Activated naive CD4-positive, alpha-beta T cell treated with anti-CD3 and anti-CD28 coated beads, Interleukin-2, amount 10 ng/mL, durations not matched to agents 7 days and 5 days (primary cell): ENCODE results near the gene OR10K1.

Experiments used
- CTCF ChIA-PET: fragments of 350-600 bp; sonication (Branson Sonifier 250); formaldehyde crosslinking; loops from one replicate; lab custom pipeline; 2021; ENCODE audit warnings: antibody characterized with exemption; lab: Charles Lee
- DNase-seq: peaks from one replicate; pipeline ENCODE4 v3.0.0-alpha.2; 2020
- H3K27ac Mint-ChIP-seq: one replicate; pipeline ENCODE4 v1.8.0; 2021; ENCODE audit warnings: mild to moderate bottlenecking, moderate library complexity, mixed read lengths
- H3K27me3 Mint-ChIP-seq: one replicate; pipeline ENCODE4 v1.8.0; 2021; ENCODE audit warnings: mild to moderate bottlenecking, mixed read lengths
- H3K36me3 Mint-ChIP-seq: one replicate; pipeline ENCODE4 v1.8.0; 2021; ENCODE audit warnings: mixed read lengths
- H3K4me1 Mint-ChIP-seq: one replicate; pipeline ENCODE4 v1.8.0; 2021; ENCODE audit warnings: mixed read lengths
- H3K4me3 Mint-ChIP-seq: one replicate; pipeline ENCODE4 v1.8.0; 2021; ENCODE audit warnings: mild to moderate bottlenecking, moderate library complexity, mixed read lengths
- H3K9me3 Mint-ChIP-seq: one replicate; pipeline ENCODE4 v1.8.0; 2021; ENCODE audit warnings: mixed read lengths

The OR10K1 gene

DNA sequence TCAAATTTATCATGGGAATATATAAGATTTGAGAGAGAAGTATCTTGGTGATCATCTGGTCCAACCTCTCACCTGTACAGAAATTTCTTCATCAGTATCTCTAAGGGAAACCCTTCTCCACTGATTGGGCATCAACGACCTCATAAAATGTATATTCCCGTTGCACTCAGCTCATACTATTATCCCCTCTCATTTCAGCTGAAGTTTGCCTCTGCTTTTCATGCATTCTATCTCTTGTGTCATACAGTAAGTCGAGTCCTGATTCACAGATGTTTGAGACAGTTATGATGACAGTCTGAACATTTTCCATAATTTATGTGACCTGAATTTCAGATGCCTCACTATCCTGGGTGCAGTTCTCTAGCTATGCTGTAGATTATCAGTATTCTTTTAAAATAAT lies 31.4 kb downstream of the OR10K1 start:
- no peaks in the 10 kb centered on the region for H3K36me3 Mint-ChIP-seq
- CTCF ChIA-PET, result no interaction called here
- H3K9me3 Mint-ChIP-seq, result no peaks in the 10 kb centered on the region
- H3K27ac Mint-ChIP-seq, result no peak overlapping the region
- H3K4me1 Mint-ChIP-seq, result no peaks in the 10 kb centered on the region
- H3K4me3 Mint-ChIP-seq, result no peak overlapping the region
- DNase-seq, result no peak
- peaks cover 4% of the 10 kb centered on the region for H3K27me3 Mint-ChIP-seq

DNA sequence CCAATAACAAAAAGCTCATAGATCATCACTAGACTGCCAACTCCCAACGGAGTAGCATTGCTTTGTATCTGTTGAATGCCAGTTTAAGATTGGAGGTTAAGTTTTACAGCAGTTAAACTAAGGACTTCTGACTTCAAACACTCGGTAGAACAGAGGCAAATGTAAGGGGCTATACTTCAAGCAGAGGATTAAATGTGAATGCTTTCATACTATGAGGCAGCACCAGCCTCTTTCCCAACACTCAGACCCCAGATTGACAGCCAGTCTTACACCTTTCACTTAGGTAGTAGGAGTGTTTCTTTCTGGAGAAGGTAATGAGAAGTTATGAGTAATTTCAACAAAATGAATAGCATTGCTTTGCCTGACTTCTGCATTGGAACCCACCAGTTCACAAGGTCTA lies 33.2 kb downstream of the OR10K1 start:
- DNase-seq, result no peak
- Mint-ChIP-seq H3K9me3 (no peaks in the 10 kb centered on the region), H3K27ac (no peak overlapping the region), H3K36me3 (no peaks in the 10 kb centered on the region), H3K4me1 (no peaks in the 10 kb centered on the region), H3K27me3 (no peaks in the 10 kb centered on the region), H3K4me3 (no peak overlapping the region)
- CTCF ChIA-PET, result no interaction called here

DNA sequence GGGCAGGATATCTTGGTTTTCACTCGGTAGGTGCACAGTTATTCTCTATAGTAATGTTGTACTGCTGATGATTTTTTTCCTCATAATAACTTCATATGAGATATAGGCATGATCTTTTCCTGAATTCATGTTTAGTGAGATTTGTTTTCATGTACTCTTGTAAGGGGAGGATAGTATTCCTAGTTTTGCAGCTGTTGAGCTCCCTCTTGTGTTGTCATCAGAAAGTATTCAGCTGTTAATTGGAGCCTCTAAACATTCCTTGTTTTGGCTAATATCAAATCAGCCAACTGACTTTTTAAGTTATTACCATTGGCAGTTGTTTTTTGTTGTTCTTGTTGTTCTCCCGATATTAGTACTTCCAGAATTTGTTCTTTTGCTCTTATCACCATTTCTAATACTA lies 34.7 kb downstream of the OR10K1 start:
- CTCF ChIA-PET, result interaction anchor here (1.0 to 1.5 kb wide), 2 partner anchors 13 to 292 kb away, joined by 4 to 6 read pairs; no protein-coding TSS in a partner anchor
- no peak for DNase-seq
- H3K27ac Mint-ChIP-seq, result no peak overlapping the region
- H3K4me3 Mint-ChIP-seq, result no peak overlapping the region
- H3K4me1 Mint-ChIP-seq, result no peaks in the 10 kb centered on the region
- no peaks in the 10 kb centered on the region for H3K9me3 Mint-ChIP-seq
- H3K36me3 Mint-ChIP-seq, result no peaks in the 10 kb centered on the region
- peaks cover 3% of the 10 kb centered on the region for H3K27me3 Mint-ChIP-seq

DNA sequence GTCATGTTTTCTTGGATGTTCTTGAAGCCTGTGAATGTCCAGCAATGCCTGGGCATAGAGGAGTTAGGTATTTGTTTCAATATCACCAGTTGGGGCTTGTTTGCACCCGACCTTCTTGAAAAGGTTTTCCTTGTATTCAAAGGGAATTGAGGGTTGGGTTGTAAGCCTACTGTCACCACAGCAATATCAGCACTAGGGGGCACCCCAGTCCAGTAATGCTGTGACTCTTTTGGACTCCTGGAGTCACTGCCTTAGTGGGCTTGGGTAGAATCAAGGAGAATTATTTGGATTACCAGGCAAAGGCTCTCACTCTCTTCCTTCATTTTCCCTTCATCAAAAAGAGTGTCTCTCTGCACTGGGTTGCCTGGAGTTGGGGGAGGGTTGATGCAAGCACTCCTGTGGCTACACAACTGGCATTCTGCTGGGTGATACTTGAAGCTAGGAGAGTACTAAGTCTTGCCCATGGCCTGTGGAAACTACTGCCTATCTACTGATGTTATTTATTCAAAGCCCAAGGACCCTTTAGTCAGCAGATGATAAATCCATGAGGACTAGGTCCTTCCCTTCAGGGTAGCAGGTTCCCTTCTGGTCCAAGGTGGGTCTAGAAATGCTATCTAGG lies 44.8 kb downstream of the OR10K1 start:
- no peaks in the 10 kb centered on the region for H3K9me3 Mint-ChIP-seq
- no peak overlapping the region for H3K27ac Mint-ChIP-seq
- no peaks in the 10 kb centered on the region for H3K36me3 Mint-ChIP-seq
- peaks cover 8% of the 10 kb centered on the region for H3K27me3 Mint-ChIP-seq
- no peaks in the 10 kb centered on the region for H3K4me1 Mint-ChIP-seq
- CTCF ChIA-PET, result interaction anchor here (0.9 to 1.7 kb wide), 7 partner anchors 9 to 626 kb away, joined by 3 to 7 read pairs (median 4); no protein-coding TSS in a partner anchor
- peak; percentile 56 for DNase-seq
- no peak overlapping the region for H3K4me3 Mint-ChIP-seq

DNA sequence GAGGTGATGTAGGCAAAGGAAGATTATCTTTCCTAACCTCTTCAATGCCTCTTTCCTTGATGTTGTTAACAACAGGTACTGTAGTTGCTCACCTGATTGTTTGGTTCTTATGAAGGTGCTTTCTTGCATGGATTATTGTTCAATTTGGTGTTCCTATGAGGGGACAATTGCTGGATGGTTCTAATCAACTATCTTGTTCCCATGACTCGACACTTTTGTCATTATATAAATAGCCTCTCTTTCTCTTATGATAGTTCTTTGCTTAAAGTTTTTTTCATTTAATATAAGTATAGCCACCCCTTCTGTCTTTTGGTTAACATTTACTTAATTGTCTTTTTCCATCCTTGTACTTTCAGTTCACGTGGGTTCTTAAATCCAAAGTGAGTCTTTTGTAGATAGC lies 45.9 kb downstream of the OR10K1 start:
- no peak overlapping the region for H3K4me3 Mint-ChIP-seq
- CTCF ChIA-PET, result interaction anchor here (1.0 to 1.1 kb wide), 3 partner anchors 561 to 625 kb away, joined by 3 to 4 read pairs (median 4); no protein-coding TSS in a partner anchor
- H3K36me3 Mint-ChIP-seq, result no peaks in the 10 kb centered on the region
- H3K27me3 Mint-ChIP-seq, result peaks cover 8% of the 10 kb centered on the region
- no peak for DNase-seq
- no peaks in the 10 kb centered on the region for H3K9me3 Mint-ChIP-seq
- H3K4me1 Mint-ChIP-seq, result no peaks in the 10 kb centered on the region
- no peak overlapping the region for H3K27ac Mint-ChIP-seq

DNA sequence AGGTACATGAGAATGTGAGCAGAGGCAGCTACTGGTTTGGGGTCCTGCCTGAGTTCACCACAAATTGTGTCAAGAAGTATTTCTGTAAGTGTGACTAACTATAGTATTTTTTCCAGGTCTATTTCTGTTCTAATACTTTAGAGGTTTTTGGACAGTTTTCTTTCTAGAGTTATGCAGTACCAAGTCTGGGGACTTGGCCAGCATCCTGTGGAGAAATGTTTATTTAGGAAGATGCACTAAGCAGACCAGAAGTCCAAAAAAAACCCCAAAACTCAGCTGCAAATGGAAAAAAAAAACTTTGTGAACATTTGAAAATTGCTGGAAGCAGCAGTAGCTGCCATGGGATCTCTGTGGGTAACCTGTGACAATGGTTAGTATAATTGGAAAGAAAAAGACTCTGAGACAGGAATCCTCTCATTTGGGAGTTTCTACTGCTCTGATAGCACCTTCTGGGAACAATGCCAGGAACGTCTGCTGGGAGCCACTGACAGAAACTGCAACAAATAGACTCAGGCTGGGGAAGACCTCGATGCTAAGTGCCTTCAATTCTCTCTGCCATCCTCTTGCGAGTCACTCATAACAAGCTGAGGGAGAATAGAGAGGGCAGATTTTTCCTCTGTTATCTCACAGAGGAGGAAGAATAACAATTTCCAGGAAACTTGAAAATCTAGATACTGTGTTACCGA lies 48.0 kb downstream of the OR10K1 start:
- peaks cover 8% of the 10 kb centered on the region for H3K27me3 Mint-ChIP-seq
- CTCF ChIA-PET, result interaction anchor here (0.9 kb wide), 1 partner anchor 489 kb away, joined by 3 read pairs; no protein-coding TSS in a partner anchor
- no peak for DNase-seq
- H3K4me3 Mint-ChIP-seq, result no peak overlapping the region
- no peak overlapping the region for H3K27ac Mint-ChIP-seq
- H3K36me3 Mint-ChIP-seq, result no peaks in the 10 kb centered on the region
- H3K9me3 Mint-ChIP-seq, result no peaks in the 10 kb centered on the region
- H3K4me1 Mint-ChIP-seq, result no peaks in the 10 kb centered on the region

DNA sequence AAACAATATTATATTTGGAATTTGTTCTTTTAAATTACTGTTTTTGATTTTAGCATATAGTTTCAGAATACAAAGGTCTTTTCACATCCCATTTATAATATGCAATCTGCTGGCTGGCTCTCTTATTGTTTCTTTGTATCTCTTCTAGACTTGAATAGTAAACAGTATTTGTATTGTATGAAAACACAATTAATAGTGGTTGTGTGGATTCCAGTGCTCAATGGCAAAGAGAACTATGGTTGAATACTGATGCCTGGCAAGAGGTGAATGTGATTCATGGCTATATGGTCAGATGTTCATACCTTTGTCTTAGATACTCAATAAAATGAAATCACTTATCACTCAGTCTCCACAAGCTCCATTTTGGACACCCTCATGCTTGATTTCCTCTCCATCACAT lies 55.3 kb downstream of the OR10K1 start:
- CTCF ChIA-PET, result no interaction called here
- Mint-ChIP-seq H3K36me3 (no peaks in the 10 kb centered on the region), H3K27ac (no peak overlapping the region), H3K4me1 (no peaks in the 10 kb centered on the region), H3K27me3 (peaks cover 10% of the 10 kb centered on the region), H3K9me3 (no peaks in the 10 kb centered on the region), H3K4me3 (no peak overlapping the region)
- no peak for DNase-seq
